K562 (cell line): ENCODE results near the gene USP46. TPM values are rescaled to one million over a fixed set of nuclear protein-coding genes. Genes with fewer than 3 reads are reported as not detected.

Experiments used
- ATF7 ChIP-seq: fragments of 450-650 bp; IDR thresholded peaks from 2 replicates; pipeline ENCODE4 v1.7.1; 2014; ENCODE audit warnings: mild to moderate bottlenecking, moderate library complexity
- CXXC5 ChIP-seq: fragments of 250-450 bp; sonication (Bioruptor Pico); IDR thresholded peaks from 2 replicates; pipeline ENCODE4 v1.8.0; 2022; ENCODE audit warnings: inconsistent platforms, mild to moderate bottlenecking, moderate library complexity
- SMAD4 ChIP-seq: fragments of 250-450 bp; sonication (Bioruptor Pico); conservative IDR thresholded peaks from 2 replicates; pipeline ENCODE4 v1.8.0; 2021; ENCODE audit warnings: inconsistent platforms, mild to moderate bottlenecking, moderate library complexity
- SMC3 ChIP-seq: conservative IDR thresholded peaks from 2 replicates; pipeline ENCODE4 v1.6.1; 2011; ENCODE audit warnings: low read depth, low read length, improper control_type of control experiment; ENCODE audit not compliant: insufficient read depth
- SOX6 ChIP-seq: fragments of 450-650 bp; IDR thresholded peaks from 2 replicates; pipeline ENCODE4 v1.6.1; 2014; ENCODE audit warnings: mild to moderate bottlenecking
- SPI1 ChIP-seq: IDR thresholded peaks from 2 replicates; pipeline ENCODE4 v1.6.1; 2011; ENCODE audit warnings: low read depth, low read length, control low read depth, borderline replicate concordance
- THRAP3 ChIP-seq: fragments of 450-650 bp; IDR thresholded peaks from 2 replicates; pipeline ENCODE4 v1.6.1; 2016; ENCODE audit warnings: mild to moderate bottlenecking, inconsistent platforms, borderline replicate concordance
- polyA plus RNA-seq, 8 experiments: library from polyadenylated mRNA; depleted of rRNA in 4 of 8; stranded (reverse) in 5 of 8; unstranded in 3 of 8; fragments of >200 nt; fragmentation: Nextera tagmentation in 2 of 8; fragmentation: Illumina TruSeq in 1 of 8; extraction: Ambion mirVana in 2 of 8; extraction: Trizol in 1 of 8; gene quantifications; 2 replicates each; pipeline versions ENCODE4 v1.2.1 to v1.2.3, GENCODE V29; 2011 to 2014; ENCODE audit warnings: inconsistent platforms in 1 of 8, missing spikeins in 1 of 8
- total RNA-seq, 7 experiments: library from RNA; depleted of rRNA in 6 of 7; stranded (reverse); fragments of >200 nt in 6 of 7; fragmentation: Illumina TruSeq in 2 of 7; extraction: Trizol in 2 of 7; gene quantifications; 2 replicates each; pipeline versions ENCODE4 v1.2.1 to v1.2.3, GENCODE V29; 2011 to 2021; ENCODE audit warnings: low replicate concordance in 1 of 7
- TF ChIP-seq, protein P1 (sequence below), 2 experiments: fragments of 450-650 bp; formaldehyde crosslinking in 1 of 2; IDR thresholded peaks; 2 replicates each; pipeline versions ENCODE4 v1.4.0 to v1.6.1; 2014 to 2020; ENCODE audit warnings: mild to moderate bottlenecking in 2 of 2, borderline replicate concordance in 1 of 2, low read depth in 1 of 2
- TF ChIP-seq, protein P2 (sequence below): fragments of 450-650 bp; formaldehyde crosslinking; IDR thresholded peaks from 2 replicates; pipeline ENCODE4 v1.4.0; 2020; ENCODE audit warnings: mild to moderate bottlenecking, moderate library complexity
- TF ChIP-seq, protein P3 (sequence below), 2 experiments: fragments of 200-800 bp in 1 of 2; sonication (Bioruptor generic) in 1 of 2; sonication (generic) in 1 of 2; formaldehyde crosslinking in 1 of 2; IDR thresholded peaks in 1 of 2; conservative IDR thresholded peaks in 1 of 2; 2 replicates each; pipeline versions ENCODE4 v1.5.0 to v1.6.1; 2016 to 2020; ENCODE audit warnings: missing compliant biosample characterization in 1 of 2, missing genetic modification characterization in 1 of 2, missing genetic modification reagents in 1 of 2
- TF ChIP-seq, protein P4 (sequence below), 3 experiments: IDR thresholded peaks in 2 of 3; conservative IDR thresholded peaks in 1 of 3; 2 replicates each; pipeline ENCODE4 v1.5.1; 2011 to 2012; ENCODE audit warnings: low read length in 3 of 3, mild to moderate bottlenecking in 3 of 3, control low read depth in 2 of 3, improper control_type of control experiment in 1 of 3, inconsistent platforms in 1 of 3, low read depth in 1 of 3, mixed read lengths in 1 of 3, moderate library complexity in 1 of 3; ENCODE audit not compliant: insufficient read depth in 2 of 3

Gene USP46
- total and polyA plus RNA-seq, 9 of the 15 experiments (the other 6 are each of a cell fraction or from before 2014, with no cell fraction given): 3.0 to 11.7 (median 8.4) TPM

DNA sequence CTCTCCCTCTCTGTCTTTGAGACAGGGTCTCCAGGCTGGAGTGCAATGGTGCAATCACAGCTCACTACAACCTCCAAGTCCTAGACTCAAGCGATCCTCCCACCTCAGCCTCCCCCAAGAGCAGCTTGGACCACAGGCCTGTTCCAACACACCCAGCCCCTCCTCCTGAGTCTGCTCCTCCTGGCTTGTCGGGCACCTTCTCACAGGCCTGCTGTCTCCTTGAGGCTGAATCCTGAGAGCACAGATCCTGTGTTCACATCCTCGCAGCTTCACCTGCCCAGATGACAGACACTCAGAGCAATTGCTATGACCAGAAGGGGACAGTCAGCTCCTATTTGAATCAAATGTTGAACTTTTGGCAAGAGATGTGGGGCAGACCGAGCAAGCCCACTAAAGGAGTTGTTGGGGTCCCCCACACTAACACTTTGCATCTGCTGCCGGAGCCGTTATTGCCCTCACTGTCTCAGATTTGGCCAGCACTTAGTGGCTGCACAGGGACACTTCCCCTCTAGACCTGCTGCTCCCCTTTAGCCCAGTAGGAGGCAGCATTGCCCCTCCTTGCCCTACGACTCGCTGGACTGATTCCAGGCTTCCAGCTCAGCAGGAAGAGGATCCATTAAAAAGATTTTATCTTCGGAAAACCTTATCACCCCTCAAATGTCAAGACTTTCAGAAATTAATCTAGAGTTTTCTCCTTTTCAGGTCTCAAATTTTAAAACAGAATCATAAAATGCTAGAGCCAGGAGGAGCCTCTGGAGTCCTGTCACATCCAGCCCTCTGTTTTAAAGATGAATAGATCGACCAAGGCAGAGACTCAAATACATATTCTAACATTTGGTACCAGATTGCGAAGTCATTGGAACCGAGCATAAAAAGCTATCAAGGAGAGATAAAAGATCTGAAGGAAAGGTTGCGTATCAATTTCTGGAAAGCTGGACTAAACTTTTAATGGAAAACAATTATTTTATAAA lies 113.7 kb downstream of the USP46 start (continued):
- TF ChIP-seq, protein P1, sequence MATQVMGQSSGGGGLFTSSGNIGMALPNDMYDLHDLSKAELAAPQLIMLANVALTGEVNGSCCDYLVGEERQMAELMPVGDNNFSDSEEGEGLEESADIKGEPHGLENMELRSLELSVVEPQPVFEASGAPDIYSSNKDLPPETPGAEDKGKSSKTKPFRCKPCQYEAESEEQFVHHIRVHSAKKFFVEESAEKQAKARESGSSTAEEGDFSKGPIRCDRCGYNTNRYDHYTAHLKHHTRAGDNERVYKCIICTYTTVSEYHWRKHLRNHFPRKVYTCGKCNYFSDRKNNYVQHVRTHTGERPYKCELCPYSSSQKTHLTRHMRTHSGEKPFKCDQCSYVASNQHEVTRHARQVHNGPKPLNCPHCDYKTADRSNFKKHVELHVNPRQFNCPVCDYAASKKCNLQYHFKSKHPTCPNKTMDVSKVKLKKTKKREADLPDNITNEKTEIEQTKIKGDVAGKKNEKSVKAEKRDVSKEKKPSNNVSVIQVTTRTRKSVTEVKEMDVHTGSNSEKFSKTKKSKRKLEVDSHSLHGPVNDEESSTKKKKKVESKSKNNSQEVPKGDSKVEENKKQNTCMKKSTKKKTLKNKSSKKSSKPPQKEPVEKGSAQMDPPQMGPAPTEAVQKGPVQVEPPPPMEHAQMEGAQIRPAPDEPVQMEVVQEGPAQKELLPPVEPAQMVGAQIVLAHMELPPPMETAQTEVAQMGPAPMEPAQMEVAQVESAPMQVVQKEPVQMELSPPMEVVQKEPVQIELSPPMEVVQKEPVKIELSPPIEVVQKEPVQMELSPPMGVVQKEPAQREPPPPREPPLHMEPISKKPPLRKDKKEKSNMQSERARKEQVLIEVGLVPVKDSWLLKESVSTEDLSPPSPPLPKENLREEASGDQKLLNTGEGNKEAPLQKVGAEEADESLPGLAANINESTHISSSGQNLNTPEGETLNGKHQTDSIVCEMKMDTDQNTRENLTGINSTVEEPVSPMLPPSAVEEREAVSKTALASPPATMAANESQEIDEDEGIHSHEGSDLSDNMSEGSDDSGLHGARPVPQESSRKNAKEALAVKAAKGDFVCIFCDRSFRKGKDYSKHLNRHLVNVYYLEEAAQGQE (IDR thresholded peaks at IDR 0.05; ENCODE audit: borderline replicate concordance): peak; percentile 85
- TF ChIP-seq, protein P1 (CRISPR knock-in tag; IDR thresholded peaks at IDR 0.05; ENCODE audit: low read depth): no peak
- peak; percentile 78 for TF ChIP-seq SMC3
- TF ChIP-seq THRAP3: no peak
- 0 out of 2 replicates have a peak, but pooled peaks have one; percentile 7 for TF ChIP-seq CXXC5
- TF ChIP-seq ATF7: 0 out of 2 replicates have a peak, but pooled peaks have one; percentile 11
- TF ChIP-seq, protein P2, sequence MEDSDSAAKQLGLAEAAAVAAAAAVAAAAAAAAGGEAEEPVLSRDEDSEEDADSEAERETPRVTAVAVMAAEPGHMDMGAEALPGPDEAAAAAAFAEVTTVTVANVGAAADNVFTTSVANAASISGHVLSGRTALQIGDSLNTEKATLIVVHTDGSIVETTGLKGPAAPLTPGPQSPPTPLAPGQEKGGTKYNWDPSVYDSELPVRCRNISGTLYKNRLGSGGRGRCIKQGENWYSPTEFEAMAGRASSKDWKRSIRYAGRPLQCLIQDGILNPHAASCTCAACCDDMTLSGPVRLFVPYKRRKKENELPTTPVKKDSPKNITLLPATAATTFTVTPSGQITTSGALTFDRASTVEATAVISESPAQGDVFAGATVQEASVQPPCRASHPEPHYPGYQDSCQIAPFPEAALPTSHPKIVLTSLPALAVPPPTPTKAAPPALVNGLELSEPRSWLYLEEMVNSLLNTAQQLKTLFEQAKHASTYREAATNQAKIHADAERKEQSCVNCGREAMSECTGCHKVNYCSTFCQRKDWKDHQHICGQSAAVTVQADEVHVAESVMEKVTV: peak; percentile 91
- 0 out of 2 replicates have a peak, but pooled peaks have one; percentile 21 for TF ChIP-seq SOX6
- TF ChIP-seq, protein P3, sequence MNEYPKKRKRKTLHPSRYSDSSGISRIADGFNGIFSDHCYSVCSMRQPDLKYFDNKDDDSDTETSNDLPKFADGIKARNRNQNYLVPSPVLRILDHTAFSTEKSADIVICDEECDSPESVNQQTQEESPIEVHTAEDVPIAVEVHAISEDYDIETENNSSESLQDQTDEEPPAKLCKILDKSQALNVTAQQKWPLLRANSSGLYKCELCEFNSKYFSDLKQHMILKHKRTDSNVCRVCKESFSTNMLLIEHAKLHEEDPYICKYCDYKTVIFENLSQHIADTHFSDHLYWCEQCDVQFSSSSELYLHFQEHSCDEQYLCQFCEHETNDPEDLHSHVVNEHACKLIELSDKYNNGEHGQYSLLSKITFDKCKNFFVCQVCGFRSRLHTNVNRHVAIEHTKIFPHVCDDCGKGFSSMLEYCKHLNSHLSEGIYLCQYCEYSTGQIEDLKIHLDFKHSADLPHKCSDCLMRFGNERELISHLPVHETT (CRISPR knock-in tag; conservative IDR thresholded peaks at IDR 0.05 in 1 of 2, IDR thresholded peaks at IDR 0.05 in 1 of 2): no peak
- TF ChIP-seq, protein P4, sequence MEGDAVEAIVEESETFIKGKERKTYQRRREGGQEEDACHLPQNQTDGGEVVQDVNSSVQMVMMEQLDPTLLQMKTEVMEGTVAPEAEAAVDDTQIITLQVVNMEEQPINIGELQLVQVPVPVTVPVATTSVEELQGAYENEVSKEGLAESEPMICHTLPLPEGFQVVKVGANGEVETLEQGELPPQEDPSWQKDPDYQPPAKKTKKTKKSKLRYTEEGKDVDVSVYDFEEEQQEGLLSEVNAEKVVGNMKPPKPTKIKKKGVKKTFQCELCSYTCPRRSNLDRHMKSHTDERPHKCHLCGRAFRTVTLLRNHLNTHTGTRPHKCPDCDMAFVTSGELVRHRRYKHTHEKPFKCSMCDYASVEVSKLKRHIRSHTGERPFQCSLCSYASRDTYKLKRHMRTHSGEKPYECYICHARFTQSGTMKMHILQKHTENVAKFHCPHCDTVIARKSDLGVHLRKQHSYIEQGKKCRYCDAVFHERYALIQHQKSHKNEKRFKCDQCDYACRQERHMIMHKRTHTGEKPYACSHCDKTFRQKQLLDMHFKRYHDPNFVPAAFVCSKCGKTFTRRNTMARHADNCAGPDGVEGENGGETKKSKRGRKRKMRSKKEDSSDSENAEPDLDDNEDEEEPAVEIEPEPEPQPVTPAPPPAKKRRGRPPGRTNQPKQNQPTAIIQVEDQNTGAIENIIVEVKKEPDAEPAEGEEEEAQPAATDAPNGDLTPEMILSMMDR (IDR thresholded peaks at IDR 0.05 in 2 of 3, conservative IDR thresholded peaks at IDR 0.05 in 1 of 3; ENCODE audit: insufficient read depth in 2 of 3, low read depth in 1 of 3, low read length in 3 of 3): peak; percentile 84 to 94 (median 92)
- 0 out of 2 replicates have a peak, but pooled peaks have one; percentile 25 for TF ChIP-seq SMAD4
- peak; percentile 83 for TF ChIP-seq SPI1
